ENCODE data around the gene IYD. TPM values are rescaled to one million over a fixed set of nuclear protein-coding genes. Genes with fewer than 3 reads are reported as not detected.
A peak's percentile ranks its signal among the peaks of the same experiment; 100 is the strongest.

Gene IYD
- total RNA-seq, 1 experiment from 2014 or later: not detected

- TF ChIP-seq CTCF (IDR thresholded peaks at IDR 0.05; ENCODE audit: unreplicated experiment): peak; percentile 82
- H3K9me3 Mint-ChIP-seq (ENCODE audit: unreplicated experiment): no peaks in the 10 kb centered on the region
- H3K27ac Mint-ChIP-seq (ENCODE audit: low read depth, unreplicated experiment): peak overlapping the region; percentile 4
- CTCF ChIA-PET: interaction anchor here (0.6 to 1.4 kb wide), 8 partner anchors 14 to 465 kb away, joined by 3 to 14 read pairs (median 4); no protein-coding TSS in a partner anchor
- H3K36me3 Mint-ChIP-seq (ENCODE audit: insufficient read depth, unreplicated experiment): no peaks in the 10 kb centered on the region
- intact Hi-C loops (cut with micrococcal nuclease): loop anchor here (1.0 to 5.0 kb wide), 8 partner anchors 32 to 480 kb away; no protein-coding TSS in a partner anchor
- BruUV-seq (replicated peaks): no TSS peak
- H3K4me1 Mint-ChIP-seq (ENCODE audit: insufficient read depth, unreplicated experiment): peaks cover 18% of the 10 kb centered on the region
- POLR2A ChIA-PET: interaction anchor here (1.0 to 1.3 kb wide), 5 partner anchors 78 to 264 kb away, joined by 3 to 8 read pairs (median 4); no protein-coding TSS in a partner anchor
- H3K4me3 Mint-ChIP-seq (ENCODE audit: unreplicated experiment): no peak overlapping the region
- no peaks in the 10 kb centered on the region for H3K27me3 Mint-ChIP-seq (ENCODE audit: insufficient read depth, unreplicated experiment)
- DNase-seq (ENCODE audit: unreplicated experiment): peak; percentile 76
Measured at GRCh38 chr6:150334790-150335783, 33.7 kb upstream of the IYD start.

- ChIA-PET POLR2A (interaction anchor here (0.5 to 1.6 kb wide), 12 partner anchors 12 to 264 kb away, joined by 3 to 9 read pairs (median 4); no protein-coding TSS in a partner anchor), CTCF (interaction anchor here (0.6 to 2.3 kb wide), 14 partner anchors 10 to 349 kb away, joined by 3 to 23 read pairs (median 4); no protein-coding TSS in a partner anchor)
- no peak for TF ChIP-seq CTCF (IDR thresholded peaks at IDR 0.05; ENCODE audit: unreplicated experiment)
- peaks cover 18% of the 10 kb centered on the region for H3K4me1 Mint-ChIP-seq (ENCODE audit: insufficient read depth, unreplicated experiment)
- DNase-seq (ENCODE audit: unreplicated experiment): peak; percentile 63
- H3K9me3 Mint-ChIP-seq (ENCODE audit: unreplicated experiment): no peaks in the 10 kb centered on the region
- H3K4me3 Mint-ChIP-seq (ENCODE audit: unreplicated experiment): no peak overlapping the region
- no peaks in the 10 kb centered on the region for H3K27me3 Mint-ChIP-seq (ENCODE audit: insufficient read depth, unreplicated experiment)
- BruUV-seq (replicated peaks): no TSS peak
- peaks cover under 1% of the 10 kb centered on the region for H3K36me3 Mint-ChIP-seq (ENCODE audit: insufficient read depth, unreplicated experiment)
- intact Hi-C loops (cut with micrococcal nuclease): loop anchor here (5.0 kb wide), 1 partner anchor 399 kb away; no protein-coding TSS in a partner anchor
- H3K27ac Mint-ChIP-seq (ENCODE audit: low read depth, unreplicated experiment): peak overlapping the region; percentile 24
Measured at GRCh38 chr6:150336299-150336698, 32.5 kb upstream of the IYD start.

GRCh38 chr6:150336708-150337107 lies 32.1 kb upstream of the IYD start:
- Mint-ChIP-seq H3K27ac (ENCODE audit: low read depth, unreplicated experiment) (peak overlapping the region; percentile 24), H3K9me3 (ENCODE audit: unreplicated experiment) (no peaks in the 10 kb centered on the region), H3K4me1 (ENCODE audit: insufficient read depth, unreplicated experiment) (peaks cover 18% of the 10 kb centered on the region), H3K4me3 (ENCODE audit: unreplicated experiment) (no peak overlapping the region), H3K27me3 (ENCODE audit: insufficient read depth, unreplicated experiment) (no peaks in the 10 kb centered on the region), H3K36me3 (ENCODE audit: insufficient read depth, unreplicated experiment) (peaks cover 5% of the 10 kb centered on the region)
- no TSS peak for BruUV-seq (replicated peaks)
- intact Hi-C loops (cut with micrococcal nuclease): loop anchor here (5.0 kb wide), 1 partner anchor 399 kb away; no protein-coding TSS in a partner anchor
- ChIA-PET CTCF (interaction anchor here (0.6 to 2.3 kb wide), 19 partner anchors 10 to 469 kb away, joined by 3 to 23 read pairs (median 3); no protein-coding TSS in a partner anchor), POLR2A (interaction anchor here (0.5 to 1.6 kb wide), 12 partner anchors 11 to 264 kb away, joined by 3 to 9 read pairs (median 4); no protein-coding TSS in a partner anchor)
- no peak for TF ChIP-seq CTCF (IDR thresholded peaks at IDR 0.05; ENCODE audit: unreplicated experiment)
- DNase-seq (ENCODE audit: unreplicated experiment): no peak

- POLR2A ChIA-PET: interaction anchor here (1.0 kb wide), 1 partner anchor 73 kb away, joined by 5 read pairs; no protein-coding TSS in a partner anchor
- DNase-seq (ENCODE audit: unreplicated experiment): no peak
- BruUV-seq (replicated peaks): no TSS peak
- TF ChIP-seq CTCF (IDR thresholded peaks at IDR 0.05; ENCODE audit: unreplicated experiment): no peak
- Mint-ChIP-seq H3K9me3 (ENCODE audit: unreplicated experiment) (no peaks in the 10 kb centered on the region), H3K27me3 (ENCODE audit: insufficient read depth, unreplicated experiment) (no peaks in the 10 kb centered on the region), H3K36me3 (ENCODE audit: insufficient read depth, unreplicated experiment) (peaks cover 6% of the 10 kb centered on the region), H3K4me1 (ENCODE audit: insufficient read depth, unreplicated experiment) (peaks cover 9% of the 10 kb centered on the region), H3K27ac (ENCODE audit: low read depth, unreplicated experiment) (no peak overlapping the region), H3K4me3 (ENCODE audit: unreplicated experiment) (no peak overlapping the region)
- intact Hi-C loops (cut with micrococcal nuclease): no loop called here
- CTCF ChIA-PET: interaction anchor here (0.7 to 2.9 kb wide), 4 partner anchors 190 to 272 kb away, joined by 3 to 20 read pairs (median 6); no protein-coding TSS in a partner anchor
Measured at GRCh38 chr6:150342126-150342525, 26.7 kb upstream of the IYD start.

Measured in MCF 10A (cell line).